CD4-positive, alpha-beta T cell treated with Interleukin-4 for 1 hour (primary cell): ENCODE measurements around the gene CCDC157.
A peak's percentile ranks its signal among the peaks of the same experiment; 100 is the strongest.

Source experiments
- DNase-seq, 2 donors: peaks; one replicate each; pipeline ENCODE4 v3.0.0-alpha.2; 2020 to 2022

Gene CCDC157

DNA sequence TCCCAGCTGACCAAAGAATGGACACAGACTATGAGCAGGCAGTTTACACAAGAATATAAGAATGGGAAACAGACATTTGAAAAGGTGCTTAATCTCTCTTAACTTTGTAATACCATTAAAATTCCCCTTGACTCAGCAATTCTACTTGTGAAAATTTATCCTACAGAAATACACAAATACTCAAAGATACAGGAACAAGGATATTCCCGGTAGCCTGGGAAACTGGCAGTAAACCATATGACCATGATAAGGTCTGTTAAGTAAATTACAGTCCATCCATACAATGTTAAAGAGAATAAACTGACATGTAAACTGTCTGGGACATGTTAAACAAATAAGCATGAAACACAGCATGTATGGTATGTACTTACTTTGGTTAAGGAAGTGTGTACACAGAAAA, 60.0 kb downstream of the CCDC157 start:
- DNase-seq, result no peak

DNA sequence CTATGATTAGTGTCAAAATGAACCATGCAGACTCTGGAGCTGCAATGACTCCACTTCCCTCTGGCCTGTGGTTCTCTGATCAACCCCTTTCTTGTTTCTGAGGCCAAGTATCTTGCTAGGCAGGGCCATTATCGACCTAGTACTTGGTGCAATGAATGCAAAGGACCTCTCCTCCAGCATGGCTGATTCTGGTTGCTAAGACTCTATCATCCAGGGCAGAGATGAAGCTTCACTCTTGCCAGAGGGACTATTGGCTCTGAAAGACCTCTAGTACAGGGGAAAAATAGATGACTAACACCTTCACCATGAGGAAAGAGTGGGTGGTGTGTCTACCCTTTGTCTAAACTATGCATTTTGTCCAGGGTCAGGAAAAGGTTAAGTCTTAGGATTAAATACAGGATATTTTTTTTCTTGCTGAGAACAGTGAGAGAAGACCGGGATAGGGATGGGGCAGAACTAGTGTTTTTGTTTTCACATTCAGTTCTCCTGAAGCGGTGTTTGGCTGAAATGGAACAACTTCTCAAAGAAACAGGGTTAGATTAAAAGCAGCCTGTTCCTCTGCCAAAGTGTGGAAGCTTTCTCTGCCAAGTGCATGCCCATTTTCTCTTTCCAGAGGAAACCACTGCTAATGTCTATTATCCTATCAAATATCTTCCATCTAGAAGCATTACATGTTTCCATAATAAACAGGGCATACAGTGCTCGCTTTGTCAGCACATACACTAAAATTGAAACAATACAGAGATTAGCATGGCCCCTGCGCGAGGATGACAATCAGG, 63.7 kb downstream of the CCDC157 start:
- DNase-seq, result no peak

DNA sequence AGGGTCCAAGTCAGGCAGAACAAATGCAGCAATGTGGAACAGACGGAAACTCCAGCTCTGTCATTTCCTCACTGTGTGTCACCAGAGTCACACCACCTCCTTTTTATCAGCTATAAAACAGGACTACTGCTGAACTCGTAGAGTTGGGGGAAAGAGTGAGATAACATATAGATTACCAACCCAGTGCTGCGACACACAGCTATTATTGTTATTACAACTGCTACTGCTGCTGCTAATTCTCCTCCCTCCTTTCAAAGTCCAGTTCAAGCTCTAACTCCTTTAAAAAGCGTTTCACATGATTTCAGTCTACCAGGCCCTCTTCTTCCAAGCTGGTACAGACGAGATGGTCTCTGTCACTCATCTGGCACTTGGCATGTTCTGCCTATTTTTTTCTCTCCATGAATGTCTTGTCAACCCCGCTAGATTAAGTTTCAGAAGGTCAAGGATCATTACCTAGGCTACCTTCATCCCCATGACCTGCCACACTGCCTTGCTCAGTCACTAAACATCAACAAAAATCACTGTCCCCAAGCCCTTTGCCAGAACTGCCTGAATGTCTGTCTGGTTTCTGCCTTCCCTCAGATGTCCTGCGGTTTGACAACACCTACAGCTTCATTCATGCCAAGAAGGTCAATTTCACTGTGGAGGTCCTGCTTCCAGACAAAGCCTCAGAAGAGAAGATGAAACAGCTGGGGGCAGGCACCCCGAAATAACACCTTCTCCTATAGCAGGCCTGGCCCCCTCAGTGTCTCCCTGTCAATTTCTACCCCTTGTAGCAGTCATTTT, 65.1 kb downstream of the CCDC157 start:
- DNase-seq, result no peak

DNA sequence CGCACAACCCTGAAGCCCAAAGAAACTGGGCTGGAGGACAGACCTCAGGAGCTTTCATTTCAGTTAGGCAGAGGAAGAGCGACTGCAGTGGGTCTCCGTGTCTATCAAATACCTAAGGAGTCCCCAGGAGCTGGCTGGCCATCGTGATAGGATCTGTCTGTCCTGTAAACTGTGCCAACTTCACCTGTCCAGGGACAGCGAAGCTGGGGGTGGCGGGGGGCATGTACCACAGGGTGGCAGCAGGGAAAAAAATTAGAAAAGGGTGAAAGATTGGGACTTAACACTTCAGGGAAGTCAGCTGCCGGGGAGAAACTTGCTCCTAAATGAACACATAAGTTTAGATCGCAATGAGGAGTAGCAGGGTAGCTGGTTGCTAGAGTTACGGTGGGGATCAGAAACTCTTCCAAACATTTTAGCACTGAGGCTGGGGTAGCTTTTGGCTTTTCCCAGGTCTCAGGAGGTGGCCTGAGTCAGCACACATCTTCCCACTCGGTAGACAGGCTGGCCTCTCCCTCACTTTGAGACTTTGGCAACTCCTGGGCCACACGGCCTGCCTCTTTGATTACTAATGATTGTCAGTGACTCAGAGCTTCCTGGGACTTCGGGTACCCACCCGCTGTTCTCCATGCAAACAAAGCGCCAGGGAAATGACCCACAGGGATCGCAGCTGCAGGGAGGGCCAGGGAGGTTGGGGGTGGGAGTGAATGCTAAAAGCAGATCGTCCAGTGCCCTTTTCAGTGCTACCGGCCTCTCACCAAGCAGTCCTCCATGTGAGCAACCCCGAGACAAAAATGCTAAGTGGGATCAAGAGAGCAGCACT, 65.9 kb downstream of the CCDC157 start:
- peak in 1 of 2 donors; percentile 40 for DNase-seq

DNA sequence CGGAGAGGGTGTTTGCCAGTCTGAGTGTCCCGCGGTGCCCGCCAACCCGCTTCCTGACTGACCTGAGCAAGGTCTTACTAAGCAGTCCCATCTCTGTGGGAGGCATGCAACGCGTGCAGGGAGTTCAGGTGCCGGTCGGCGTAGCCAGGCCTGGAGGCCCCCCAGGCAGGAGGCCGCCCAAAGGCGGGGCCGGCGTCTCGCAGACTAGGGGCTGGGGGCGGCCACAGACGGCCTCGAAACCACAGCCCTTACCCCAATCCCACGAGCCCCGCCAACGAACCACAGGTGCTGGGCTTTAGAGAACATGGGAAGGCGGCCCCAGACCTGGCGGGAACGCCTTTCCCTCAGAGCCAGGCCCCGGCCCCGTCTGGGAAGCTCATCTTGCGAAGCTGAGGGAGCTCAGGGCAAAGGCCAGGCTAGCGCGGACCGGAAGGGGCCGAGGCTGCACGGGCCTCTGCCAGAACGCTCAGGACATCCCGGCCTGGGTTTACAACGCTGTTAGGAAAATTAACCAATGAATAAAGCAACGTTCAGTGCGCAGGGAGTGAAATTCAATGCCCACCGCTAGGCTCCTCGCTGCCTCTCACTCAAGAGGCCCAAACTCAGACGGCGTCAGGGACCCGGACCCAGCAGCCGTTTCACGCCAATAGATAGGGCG, 66.6 kb downstream of the CCDC157 start:
- DNase-seq, result peak in 1 of 2 donors; percentile 33

DNA sequence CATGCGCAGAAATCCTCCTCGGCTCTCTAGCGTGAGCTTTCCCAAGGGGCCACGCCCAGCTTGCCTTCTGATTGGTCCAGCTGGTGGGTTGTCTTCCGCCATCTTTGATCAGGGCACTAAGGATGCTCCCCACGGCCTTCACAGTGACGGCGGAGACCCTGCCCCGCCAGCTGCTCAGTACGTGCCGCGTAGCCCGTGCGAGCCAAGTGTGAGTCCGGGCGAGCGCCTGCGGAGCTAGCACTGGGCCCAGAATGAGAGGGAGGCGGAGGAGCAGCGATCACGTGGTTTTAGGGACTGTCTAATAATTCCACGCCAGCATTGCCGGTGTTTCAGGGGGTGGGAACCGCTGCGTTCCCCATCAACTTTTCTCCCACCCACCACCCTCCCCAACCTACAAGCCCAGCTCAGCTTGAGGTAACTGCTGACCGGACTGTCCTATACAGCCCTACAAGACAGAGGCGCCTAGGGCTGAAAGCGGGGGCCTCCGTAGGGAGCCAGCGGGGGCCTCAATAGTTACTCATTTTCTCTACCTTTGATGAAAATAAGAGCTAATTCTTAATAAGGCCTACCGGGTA, 67.2 kb downstream of the CCDC157 start:
- DNase-seq, result peak; percentile 99 to 100

DNA sequence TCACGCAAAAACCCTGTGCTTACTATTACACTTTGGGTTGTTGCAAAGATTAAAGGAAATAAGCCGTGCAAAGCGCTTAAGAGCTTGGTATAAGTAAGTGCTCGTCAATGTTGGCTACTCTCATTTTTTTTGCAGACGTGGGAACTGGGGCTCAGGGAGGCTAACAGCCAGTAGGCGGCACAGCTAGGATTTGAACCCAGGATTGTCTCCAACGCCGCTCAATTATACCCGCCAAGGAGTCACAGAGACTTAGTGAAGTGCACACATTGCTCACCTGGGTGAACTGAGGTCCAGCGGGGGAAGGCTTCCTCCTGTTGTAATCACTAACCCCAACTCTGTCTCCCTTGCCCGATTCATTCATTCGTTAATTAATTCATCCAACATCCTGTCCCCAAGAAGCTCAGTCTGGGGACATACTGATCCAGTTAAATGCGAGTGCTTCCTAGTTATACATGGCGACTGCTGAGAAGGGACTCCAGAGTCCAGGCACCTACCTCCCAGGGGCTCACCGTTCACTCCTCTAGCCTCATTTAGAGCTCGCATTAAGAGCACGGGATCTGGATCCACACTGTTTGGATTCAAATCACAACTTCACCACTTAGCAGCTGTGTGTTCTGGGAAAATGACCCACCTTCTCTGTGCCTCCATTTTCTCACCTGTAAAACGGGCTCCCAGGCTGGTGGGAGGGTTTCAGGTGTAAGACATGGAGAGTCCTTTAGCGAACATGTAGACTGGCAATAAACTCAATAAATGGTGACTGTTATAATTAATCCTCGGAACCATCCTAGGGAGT, 67.9 kb downstream of the CCDC157 start:
- no peak for DNase-seq

DNA sequence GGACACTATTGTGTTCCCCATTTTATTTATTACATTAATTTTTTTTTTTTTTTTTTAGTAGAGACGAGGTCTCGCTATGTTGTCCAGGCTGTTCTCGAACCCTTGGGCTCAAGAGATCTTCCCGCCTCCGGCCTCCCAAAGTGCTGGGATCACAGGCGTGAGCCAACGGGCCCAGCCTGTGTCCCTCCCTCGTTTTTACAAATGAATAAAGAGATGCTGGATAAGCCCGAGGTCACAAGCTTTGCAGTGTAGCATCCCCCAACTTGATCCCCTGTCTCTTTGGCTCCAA, 68.5 kb downstream of the CCDC157 start:
- DNase-seq, result no peak

DNA sequence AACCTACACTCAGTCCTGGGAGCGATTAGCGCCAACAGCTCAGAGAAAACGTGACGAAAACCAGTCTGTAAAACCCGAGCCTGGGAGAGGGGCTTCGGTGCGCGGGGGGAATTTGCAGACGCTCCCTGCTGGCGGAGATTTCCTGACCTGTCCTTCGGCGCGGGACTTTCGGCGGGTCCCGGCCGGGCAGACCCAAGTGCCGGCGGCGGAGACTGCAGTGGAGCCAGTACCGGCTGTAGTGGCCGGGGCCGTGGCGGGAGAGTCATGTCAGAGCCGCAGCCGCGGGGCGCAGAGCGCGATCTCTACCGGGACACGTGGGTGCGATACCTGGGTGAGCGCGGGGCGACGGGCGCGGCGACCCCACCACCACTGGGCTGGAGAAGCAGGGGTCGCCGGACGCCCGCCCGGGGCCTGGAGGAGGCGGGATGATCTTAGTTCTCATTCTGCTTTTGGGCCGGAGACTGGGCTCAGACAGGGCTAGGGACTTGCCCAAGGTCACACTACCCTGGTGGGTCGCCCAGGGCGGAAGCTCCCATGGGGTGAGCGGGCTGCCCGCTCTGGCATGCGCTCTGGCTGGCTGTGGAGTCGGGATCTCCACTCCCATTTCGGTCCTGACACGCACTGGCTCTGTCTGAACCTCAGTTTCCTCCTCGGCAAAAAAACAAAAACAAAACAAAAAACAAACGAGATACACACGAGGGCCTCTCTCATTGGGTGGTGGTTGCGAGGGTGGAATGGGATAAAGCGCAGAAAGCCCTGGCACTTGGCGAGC, 69.0 kb downstream of the CCDC157 start, which contains the start of gene MTFP1:
MTFP1 (plus strand) TSS at position 153 of the 772 bp plus-strand sequence; CDS start at position 265, 112 bp downstream.
- peak; percentile 51 to 54 for DNase-seq
